HG03196 (cell line): ENCODE measurements around the gene ATG7.

Experiments used
- ATAC-seq: cut with Tn5 transposase; IDR thresholded peaks from one replicate; pipeline ENCODE4 v1.9.1; 2021; ENCODE audit not compliant: unreplicated experiment

The ATG7 gene

DNA sequence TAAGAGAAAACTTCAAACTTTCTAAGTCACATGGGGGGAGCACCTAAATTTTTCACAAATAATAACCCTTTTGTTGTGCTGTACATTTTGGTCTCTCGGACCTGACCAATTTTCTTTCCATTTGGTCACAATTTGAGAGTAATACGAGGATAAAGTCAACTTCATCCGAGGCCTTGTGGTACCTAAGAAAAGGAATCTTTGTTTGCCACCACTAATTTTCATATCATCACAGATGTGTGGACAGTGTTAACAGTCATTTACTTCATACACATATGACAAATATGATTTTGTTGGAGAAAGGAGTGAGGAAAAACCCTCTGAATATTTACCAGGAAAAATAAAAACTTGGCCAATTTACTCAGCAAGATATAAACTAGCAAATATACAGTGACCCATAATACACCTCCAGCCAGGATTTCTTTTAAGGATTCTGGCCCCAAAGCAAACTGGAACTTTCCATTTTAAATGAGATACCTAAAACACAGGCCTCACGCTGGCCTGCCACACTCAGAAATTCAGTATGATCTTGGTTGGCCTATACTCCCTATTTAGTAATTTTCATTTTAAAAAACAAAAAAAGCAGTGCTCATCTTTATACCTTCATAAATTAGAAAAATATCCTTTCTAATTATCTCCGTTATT, 330.8 kb downstream of the ATG7 start:
- ATAC-seq: no peak

DNA sequence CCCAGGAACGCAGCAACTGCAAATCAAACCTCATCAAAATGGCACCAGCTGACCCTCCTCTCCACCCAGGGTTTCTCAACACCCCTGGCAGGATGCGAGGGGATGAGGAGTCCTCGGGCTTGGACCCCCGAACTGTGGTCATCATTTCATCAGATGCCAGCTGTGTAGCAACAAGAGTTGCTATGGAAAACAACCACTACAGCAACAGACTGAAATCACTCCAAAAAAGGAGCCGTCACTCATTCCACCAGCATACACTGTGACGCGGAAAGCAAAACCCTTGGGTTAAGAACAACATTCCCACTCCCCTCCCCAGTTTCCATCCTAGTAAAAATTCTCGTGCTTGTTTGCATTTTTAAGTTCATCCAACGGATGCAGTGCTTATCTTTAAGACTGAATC, 331.4 kb downstream of the ATG7 start:
- ATAC-seq: no peak

DNA sequence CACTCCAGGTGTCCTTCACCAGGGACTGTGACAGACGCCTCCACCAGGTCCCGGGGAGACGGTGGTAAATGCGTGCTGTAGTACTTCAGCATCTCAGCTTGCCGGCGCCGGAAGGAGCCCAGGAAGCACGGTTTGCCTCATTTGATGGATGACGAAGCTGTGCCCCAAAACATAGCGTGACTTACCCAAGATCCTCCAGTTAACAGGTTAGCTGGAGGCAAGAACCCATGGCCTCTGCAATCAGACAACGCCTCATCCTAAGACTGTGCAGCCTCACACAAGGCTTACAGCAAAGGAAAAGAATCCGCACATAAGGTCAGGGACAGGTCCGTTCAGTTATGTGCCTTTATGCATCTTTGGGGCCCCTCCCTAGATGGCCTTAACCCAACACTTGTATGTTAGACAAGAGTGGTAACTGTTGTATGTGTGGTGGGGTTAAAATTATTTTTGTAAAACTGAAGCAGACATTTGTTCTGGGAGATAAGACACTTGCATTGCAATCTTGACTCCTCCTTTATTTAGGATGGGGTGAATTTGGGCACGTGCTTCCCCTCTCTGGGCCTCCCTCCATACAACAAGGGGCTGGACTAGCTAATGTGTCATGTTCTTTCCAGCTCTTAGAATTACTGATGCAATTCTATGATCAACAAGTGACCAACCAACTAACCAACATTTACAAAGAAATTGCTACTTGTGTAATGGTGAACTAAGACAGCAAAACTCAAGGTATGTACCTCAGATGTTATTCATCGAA, 332.1 kb downstream of the ATG7 start:
- no peak for ATAC-seq

DNA sequence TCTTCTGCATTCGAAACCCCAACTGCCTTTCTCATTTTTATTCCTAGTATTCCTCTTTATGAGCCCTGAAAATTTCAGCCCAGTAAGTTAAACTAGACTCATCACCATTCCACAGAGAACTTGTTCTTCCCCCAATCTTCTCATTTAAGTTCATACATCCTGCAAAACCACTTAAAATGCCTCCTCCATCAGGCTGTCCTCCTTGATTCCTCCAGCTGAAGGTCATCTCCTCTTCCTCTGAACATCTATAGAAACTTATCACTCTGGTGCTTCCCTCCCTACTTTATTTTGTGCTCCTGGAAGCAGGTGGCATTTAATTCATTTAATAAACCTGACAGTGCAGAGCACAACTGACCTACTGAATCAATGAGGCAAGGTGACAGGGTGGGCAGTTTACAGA, 333.2 kb downstream of the ATG7 start:
- ATAC-seq: no peak

DNA sequence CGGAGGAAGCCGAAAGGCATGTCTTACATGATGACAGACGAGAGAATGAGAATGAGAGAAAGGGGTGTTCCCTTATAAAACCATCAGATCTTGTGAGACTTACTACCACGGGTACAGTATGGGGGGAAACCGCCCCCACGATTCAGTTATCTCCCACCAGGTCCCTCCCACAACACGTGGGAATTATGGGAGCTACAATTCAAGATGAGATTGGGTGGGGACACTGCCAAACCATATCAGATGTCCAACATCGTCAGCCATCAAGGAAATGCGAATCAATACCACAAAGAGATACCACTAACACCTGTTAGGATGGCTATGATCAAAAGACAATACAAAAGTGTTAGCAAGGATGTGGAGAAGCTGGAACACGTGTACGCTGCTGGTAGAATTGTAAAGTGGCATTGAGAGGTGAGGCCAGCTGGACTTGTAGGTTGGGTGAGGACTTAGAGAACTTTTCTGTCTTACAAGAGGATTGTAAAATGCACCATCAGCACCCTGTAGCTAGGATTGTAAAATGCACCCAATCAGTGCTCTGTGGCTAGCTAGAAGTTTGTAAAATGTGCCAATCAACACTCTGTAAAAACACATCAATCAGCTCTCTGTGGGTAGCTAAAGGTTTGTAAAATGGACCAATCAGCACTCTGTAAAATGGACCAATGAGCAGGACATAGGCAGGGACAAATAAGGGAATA, 334.0 kb downstream of the ATG7 start:
- ATAC-seq: no peak

DNA sequence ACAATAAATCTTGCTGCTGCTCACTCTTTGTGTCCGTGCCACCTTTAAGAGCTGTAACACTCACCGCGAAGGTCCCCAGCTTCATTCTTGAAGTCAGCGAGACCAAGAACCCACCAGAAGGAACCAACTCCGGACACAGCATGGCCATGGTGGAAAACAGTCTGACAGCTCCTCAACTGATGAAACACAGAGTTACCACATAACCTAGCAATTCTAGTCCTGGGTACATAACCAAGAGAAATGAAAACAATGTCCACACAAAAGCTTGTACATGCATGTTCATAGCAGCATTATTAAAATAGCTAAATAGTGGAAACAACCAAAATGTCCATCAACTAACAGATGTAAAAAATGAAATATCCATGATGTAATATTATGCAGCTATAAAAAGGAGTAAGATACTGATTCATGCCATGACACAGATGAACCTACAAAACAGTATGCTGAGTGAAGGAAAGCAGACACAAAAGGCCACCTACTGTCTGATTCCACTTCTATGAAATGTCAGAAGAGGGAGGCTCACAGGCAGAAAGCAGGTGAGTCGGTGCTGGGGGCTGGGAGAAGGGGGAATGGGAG, 334.8 kb downstream of the ATG7 start:
- ATAC-seq: no peak
